ENCODE data around the gene GSX2.

DNA sequence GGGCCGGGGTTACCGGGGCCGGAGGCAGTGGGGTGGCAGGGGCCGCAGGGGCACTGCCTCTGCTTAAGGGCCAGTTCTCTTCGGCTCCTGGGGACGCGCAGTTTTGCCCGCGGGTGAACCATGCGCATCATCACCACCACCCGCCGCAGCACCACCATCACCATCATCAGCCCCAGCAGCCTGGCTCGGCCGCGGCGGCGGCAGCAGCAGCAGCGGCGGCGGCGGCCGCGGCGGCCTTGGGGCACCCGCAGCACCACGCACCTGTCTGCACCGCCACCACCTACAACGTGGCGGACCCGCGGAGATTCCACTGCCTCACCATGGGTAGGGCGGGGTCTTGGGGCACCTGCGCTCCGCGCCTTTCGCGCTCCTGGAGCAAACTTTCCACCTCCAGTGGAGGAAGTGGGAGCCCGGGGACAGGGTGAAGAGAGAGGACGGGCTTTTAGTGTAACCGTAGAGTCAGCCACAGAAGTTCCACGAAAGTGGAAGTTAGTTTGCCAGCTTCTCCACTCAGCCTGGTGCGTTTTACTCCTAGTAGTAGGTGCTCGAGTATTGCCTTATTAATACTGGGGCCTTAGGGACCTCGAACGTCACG is 729 bp downstream of the GSX2 start:
- TF ChIP-seq, protein P1, sequence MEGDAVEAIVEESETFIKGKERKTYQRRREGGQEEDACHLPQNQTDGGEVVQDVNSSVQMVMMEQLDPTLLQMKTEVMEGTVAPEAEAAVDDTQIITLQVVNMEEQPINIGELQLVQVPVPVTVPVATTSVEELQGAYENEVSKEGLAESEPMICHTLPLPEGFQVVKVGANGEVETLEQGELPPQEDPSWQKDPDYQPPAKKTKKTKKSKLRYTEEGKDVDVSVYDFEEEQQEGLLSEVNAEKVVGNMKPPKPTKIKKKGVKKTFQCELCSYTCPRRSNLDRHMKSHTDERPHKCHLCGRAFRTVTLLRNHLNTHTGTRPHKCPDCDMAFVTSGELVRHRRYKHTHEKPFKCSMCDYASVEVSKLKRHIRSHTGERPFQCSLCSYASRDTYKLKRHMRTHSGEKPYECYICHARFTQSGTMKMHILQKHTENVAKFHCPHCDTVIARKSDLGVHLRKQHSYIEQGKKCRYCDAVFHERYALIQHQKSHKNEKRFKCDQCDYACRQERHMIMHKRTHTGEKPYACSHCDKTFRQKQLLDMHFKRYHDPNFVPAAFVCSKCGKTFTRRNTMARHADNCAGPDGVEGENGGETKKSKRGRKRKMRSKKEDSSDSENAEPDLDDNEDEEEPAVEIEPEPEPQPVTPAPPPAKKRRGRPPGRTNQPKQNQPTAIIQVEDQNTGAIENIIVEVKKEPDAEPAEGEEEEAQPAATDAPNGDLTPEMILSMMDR (IDR thresholded peaks at IDR 0.05): no peak
- no peak for TF ChIP-seq POLR2A (IDR thresholded peaks at IDR 0.05)
